GM19468 (cell line): Measurements from ENCODE around the gene PRDM11.

ENCODE experiments used
- ATAC-seq: cut with Tn5 transposase; IDR thresholded peaks from one replicate; pipeline ENCODE4 v1.9.1; 2021; ENCODE audit warnings: mild to moderate bottlenecking, moderate library complexity, moderate number of reproducible peaks; ENCODE audit not compliant: unreplicated experiment; ENCODE audit errors: extremely low read depth

PRDM11 gene

DNA sequence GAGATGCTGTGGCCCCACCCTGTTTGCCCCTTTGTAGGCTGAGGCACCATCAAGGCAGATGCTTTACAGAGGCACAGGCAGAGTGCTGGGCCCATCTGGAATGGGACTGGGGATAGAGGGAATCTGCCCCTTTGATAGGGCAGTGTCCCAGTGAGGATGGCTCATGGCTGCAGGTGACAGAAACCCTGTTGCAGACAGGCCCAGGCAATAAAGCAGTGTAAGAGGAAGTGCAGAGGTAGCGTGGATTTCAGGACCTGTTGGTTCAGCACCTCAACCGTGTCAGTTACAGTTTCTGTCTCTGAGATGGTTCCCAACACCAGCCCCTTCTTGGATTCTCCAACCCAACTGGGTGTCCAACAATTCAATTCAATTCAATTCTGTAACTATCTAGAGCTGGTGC is 25.1 kb downstream of the PRDM11 start:
- no peak for ATAC-seq

DNA sequence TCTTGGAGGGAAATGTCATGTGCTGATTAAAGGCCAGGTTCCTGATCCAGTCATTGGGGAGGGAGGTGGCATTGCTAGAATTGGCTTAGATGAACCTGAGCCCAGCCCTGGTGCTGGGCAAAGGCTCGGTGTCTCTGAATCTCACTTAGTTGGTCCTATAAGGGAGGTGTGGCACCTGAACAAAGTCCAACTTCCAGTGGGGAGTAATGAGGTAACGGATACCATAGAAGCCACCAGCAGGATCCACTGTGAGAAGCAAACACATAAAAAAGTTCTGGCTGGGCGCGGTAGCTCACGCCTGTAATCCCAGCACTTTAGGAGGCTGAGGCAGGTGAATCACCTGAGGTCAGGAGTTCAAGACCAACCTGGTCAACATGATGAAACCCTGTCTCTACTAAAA is 26.6 kb downstream of the PRDM11 start:
- ATAC-seq, result no peak

DNA sequence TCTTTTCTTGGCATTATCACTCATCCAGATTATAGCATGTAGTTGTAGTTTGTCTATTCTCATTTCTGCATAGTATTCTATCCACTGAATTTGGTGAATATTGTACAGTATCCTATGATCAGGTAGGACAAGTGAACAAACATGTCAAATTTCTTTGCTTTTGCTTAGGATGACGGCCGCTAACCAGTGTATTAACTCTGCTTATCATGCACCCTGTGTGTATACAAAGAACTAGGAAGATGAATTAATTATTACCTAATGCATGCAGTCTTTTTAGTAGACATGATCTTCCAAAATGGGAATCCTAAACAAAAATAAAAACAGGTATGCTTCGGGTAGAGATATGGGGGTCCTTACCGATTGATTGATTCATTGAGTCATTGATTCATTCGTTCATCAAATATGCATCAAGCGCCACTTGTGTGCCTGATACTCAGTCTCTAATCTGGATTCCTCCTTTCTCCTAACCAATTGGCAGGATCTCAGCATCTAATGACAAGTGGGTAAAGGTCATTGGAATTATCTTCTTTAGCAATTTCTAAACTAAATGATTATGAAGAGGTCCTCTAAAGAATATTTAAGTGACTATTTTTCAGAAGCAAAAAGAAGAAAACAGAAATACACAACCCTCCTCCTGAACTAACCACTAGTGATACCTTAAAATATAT is 27.9 kb downstream of the PRDM11 start:
- ATAC-seq, result no peak

DNA sequence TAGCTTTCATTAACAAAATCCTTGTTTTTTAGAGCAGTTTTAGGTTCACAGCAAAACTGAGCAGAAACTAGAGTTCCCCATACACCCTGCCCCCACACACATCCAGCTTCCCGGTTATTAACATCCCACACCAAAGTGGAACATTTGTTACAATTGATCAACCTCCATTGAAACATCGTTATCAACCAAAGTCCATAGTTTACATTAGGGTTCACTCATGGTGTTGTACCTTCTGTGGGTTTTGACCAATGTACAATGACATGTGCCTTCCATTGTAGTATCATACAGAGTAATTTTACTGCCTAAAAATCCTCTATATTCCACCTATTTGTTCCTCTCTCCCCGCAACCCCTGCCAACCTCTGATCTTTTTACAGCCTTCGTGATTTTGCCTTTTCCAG is 28.5 kb downstream of the PRDM11 start:
- no peak for ATAC-seq

DNA sequence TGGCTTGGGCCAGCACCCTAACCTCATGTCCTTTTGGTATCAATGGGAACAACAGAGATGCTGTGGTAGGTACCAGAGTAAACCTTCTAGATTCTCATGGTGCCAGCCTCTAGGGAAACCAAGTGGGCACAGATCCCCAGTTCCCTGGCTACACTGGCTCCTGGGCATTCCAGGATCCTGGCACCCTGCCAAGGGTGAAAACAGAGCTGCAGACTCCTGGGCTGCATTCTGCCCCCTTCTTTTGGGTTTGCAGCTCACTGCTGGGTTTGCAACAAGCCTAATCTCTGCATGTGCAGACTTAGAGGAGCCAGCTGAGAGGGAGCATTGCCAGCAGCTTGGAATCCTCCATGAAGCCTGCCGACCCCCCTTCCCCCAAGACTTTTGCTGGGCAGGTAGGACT is 30.6 kb downstream of the PRDM11 start:
- no peak for ATAC-seq

DNA sequence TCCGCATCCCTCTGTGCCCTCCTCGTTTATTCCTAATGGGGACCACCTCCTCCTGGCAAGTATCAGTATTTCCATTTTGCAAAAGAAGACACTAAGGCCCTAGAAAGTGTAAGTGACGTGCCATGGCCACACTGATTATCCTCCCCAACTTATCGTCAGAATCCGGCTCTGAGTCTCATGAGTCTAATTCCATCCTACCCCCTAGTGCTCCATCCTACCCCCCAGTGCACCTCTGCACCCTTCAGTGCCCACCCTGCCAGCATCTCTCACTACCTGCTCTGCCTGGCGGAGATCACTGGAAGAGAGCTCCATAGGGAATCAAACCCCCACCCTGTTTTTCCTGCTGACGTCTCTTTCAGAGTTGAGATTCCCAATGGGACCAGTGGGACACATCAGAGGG is 31.8 kb downstream of the PRDM11 start:
- no peak for ATAC-seq

DNA sequence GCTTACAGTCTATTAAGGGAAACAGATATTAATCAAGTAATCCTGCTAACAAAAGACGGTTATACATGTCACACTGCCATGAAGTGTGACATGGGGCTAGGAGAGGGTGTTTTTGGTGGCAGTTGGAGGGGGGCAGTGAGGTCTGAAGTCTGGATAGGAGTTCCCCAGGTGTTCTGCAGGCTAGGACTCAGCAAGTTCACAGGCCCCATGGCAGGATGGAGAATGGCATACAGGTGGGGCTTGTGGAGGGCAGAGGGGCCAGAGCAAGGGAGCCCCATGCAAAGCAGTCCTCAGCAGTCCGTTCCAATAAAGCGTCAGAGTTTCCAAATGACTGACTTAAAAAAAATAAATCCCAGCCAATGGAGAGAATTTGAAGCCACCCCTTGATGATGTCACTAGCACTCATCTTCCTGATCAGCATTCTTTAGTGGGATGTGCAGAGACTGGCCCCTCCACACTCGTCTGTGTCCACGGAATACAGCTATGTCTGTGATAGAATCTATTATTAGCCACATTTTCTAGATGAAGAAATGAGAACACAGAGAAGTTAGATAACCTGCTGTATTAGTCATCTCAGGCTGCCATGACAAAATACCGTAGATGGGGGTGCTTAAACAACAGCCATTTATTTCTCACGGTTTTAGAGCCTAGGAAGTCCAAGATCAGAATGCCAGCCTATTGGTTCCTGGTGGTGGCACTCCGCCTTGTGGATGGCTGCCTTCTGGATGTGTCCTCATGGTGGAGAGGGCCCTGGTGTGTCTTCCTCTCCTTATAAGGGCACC is 32.6 kb downstream of the PRDM11 start:
- ATAC-seq, result no peak

DNA sequence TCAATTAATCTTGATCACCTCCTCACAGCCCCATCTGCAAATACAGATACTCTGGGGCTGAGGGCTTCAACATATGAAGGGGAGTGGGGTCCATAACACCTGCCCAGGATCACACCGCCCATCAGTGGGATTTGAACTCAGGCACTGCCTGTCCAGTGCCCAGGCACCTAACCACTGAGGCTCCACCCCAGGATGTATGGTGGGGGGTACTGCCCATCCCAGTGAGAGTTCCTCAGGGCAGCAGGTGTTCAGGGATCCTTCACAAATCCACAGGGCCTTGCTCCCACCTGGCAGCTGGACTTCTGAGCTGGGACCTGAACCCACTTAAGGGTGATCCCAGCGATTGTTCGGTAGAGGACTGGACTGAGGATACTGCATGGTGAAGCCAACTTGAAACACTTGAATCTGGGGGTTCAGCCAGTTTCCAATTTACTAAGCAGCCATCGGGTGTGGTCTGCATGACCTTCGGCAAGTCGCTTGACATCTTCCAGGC is 33.3 kb downstream of the PRDM11 start:
- no peak for ATAC-seq

DNA sequence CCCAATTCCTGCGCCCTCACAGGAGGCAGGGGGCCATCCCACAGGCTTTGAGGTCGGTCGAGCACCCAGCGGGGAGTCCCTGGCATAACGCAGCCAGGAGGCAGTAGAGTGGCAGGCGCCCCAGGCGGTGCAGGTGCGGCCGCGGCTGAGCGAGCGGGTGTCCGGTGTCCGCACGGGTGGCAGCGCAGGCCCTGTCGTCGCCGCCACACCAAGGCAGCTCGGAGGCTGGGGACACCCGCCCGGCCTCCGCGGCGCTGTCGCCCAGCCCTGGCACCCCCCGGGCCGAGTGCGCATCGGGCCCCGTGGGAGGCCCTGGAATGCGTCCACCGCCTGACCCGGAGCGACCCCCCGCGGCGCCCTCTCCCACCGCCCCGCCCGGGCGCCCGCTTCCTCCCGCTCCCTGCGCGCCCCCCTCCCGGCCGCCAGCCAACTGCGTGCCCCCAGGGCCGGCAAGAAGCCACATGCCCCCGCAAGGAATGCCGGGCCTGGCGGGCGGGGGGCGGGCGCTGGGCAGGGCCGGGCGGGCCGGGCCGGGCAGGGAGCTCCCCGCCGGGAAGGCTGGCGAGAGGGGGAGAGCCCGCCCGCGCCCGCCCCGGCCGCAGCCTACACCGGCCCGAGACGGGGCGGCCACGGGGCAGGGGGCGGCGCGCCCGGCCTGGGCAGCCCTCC is 33.9 kb downstream of the PRDM11 start:
- ATAC-seq, result no peak

DNA sequence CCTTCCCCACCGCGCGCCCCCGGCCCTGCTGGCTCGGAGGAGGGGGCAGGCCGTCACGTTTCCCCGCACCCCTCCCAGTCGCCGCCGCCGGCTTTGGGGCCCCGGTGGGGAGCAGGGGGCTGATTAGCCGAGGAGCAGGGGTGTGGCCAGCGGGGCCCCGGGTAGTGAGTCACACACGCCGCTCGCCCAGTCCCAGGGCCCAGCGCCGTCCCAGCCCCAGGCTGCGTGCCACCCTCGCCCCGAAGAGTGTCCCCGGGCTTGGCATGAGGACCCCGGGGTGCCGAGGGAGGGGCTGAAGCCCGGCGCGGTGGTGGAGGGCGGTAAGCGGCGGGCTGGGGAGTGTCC is 34.4 kb downstream of the PRDM11 start:
- no peak for ATAC-seq

DNA sequence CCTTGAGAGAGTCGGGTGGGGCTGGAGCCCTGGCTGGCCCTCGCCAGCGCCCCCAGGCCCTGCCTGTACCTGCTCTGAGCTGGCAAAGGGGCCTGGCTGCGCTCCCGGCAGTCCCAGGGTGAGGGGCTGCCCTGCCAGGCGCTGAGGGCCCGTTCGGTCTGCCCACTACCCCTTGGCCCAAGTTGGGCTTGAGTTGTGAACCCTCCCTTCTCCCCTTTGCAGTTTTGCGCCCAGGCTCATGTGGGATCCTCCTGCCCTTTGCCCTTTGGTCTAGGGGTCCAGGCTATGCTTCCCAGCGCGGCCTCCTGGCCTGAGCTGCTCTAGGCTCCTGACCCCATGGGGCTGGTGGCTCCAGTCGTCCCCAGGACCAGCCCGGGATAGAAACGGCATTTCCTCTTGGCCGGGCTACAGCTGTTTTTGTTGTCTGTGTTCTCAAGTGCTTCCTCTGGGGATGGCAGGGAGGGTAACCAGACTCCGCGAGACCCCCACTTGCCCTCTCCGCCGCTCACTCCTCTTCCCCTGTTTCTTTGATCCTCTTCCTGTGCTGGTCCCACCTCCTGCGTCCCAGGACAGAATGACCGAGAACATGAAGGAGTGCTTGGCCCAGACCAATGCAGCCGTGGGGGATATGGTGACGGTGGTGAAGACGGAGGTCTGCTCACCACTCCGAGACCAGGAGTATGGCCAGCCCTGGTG is 34.9 kb downstream of the PRDM11 start:
- ATAC-seq, result no peak

DNA sequence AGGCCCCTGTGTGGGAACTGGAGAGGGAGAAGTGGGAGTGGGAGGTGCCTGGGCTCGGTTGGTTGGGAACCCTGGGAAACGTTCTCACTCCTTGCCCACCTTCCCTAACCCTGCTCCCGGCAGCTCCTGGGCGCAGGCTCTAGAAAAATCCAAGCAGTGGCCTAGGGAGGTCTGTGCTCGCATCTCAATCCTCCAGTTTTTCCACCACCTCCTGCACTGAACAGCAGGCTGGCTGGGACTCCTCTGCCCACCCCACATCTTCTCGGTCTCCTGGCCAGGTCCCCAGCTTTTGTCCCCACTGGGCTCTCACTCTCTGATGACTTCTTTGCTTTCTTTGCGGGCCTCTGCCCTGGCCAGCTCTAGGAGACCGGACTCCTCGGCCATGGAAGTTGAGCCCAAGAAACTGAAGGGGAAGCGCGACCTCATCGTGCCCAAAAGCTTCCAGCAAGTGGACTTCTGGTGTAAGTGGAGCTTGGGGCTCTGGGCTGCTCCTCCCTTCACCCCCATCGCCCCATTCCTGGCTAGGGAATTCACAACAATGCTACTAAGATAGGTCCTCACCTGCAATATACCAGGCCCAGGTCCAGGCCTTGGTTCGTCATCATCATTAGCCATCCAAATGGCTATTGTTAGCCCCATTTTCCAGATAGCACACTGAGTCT is 35.6 kb downstream of the PRDM11 start:
- no peak for ATAC-seq

DNA sequence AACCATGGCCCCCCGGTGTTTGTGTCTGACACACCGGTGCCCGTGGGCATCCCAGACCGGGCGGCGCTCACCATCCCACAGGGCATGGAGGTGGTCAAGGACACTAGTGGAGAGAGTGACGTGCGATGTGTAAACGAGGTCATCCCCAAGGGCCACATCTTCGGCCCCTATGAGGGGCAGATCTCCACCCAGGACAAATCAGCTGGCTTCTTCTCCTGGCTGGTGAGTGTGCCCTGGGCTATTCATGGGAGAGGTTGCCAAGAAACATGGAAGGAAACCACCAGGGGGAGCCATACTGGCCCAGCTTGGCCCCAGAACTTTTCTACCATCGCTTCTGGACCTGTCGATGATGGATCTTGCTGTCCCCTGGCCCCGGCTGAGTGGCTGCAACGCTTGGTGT is 36.5 kb downstream of the PRDM11 start:
- ATAC-seq, result no peak

DNA sequence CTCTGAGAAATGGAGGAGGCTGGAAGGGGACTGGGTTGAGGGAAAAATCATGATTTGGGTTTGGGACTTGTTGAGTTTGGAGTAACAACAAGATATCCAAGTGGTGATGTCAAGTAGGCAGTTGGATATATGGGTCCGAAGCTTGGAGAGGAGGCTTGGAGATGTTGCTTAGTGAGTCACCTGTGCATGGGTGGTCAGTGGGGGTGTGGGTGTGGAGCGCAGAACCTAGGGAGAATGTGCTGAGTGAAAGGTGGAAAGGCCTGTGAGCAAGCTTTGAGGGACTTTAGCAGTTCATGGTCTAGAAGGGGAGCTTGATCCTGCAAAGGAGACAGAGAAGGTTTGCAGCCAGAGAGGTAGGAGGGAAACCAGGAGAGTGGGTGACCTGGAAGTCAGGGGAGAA is 38.2 kb downstream of the PRDM11 start:
- no peak for ATAC-seq

DNA sequence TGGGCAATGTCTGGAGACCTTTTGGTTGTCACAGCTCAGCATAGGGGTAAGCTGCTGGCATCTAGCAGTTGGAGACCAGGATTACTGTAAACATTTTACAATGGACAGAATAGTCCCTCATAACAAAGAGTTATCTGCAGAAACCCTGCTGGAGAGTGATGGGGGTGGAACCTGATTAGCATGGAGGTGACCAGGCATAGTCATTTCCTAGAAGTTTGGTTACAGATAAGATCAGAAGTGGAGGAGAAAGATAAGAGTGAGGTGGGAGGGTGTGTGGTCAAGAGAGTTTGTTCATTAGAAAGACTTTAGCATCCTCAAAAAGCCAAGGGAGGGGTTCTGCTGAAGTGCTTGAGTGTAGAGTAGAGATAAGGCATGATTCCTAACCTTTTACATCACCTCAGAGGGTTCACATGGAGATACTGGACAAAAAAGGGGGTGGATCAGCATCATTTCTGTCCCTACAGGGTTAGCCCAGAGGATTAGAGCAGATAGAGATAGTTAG is 38.8 kb downstream of the PRDM11 start:
- ATAC-seq, result no peak

DNA sequence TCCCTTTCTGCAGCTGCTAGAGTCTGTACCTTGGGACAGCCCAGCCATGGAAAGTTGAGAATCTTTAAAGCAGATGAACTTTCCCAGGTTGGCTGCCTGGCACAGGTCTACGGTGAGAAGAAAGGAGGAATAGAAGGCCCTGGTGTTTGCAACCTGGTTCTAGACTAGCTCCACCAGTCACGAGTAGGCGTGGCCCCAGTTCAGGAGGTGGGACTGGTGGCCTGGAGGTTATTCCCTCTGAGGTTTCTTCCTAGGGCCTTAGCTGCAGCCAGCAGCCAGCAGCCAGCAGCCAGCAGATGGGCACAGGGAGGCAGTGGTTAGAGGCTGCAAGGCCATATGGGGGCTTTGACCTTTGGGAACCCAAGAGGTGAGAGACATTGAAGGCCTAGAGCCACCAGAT is 40.9 kb downstream of the PRDM11 start:
- no peak for ATAC-seq

DNA sequence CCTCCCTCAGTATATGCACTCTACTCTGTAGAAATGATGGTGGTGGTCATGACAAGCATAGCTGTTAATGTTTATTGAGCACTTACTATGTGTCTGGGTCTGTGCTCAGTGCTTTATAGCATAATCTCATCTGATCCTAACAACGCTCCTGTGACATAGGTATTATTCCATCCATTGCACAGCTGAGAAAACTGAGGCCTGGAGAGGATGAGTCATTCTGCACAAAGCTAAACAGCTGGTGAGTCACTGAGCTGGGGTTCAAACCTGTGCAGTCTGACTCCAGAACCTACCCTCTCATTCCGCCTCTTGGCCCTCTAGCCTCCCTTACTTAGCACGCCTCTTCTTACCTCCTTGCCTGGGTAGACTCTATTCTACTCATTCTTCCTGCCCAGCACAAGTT is 41.7 kb downstream of the PRDM11 start:
- ATAC-seq, result no peak

DNA sequence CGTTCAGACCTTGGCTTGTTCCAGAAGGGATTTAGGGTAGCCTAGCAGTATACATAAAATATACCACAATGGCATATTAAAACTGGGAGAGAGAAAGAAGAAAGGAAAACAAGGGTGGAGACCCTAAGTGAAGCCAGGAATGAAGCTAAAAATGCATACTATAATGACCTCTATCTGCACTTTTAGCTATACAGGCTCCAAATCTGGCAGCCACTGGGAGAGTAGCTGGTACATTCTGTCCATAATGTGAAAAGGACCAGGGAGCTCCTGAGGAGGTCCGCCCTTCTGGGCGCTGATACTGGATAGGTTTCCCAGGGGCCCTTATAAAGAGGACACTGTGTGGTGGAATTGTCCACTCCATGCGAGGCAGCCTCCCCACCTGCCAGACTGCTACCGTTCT is 42.8 kb downstream of the PRDM11 start:
- no peak for ATAC-seq

DNA sequence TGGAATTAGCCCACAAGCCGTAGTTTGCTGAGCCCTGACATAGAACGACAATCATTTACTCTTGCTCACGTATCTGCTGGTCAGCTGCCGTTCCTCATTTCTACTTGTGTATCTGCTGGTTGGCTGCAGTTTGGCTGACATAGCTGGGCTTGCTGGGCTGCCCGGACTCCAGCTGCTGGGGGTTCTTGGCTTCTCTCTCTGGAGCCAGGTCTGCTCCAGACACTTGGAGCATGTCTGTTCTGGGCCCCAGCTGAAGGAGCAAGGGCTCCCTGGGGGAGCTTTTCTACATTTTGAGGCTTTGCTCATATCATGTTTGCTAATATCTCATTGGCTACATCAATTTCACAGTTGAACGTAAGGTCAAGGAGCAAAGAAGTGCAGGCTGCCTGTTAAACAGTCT is 47.3 kb downstream of the PRDM11 start:
- ATAC-seq, result no peak

DNA sequence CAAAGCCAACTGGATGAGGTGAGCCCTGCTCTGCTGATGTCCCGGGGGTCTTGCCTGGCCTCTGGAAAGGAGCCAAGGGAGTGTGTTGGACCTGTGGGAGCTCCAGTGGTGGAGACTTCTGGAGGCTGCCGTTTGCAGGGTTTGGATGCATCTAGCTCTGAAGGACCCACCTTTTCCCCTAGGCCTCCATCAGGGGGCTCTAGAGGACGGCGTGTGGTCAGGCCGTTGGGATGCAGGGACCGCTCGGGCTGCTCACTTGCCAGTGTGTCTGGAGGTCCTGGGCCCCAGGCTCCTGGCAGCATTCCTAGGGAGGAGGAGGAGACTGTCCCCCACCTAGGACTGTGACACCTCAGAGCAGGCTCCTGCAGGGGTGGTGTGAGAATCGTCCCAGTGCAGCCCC is 58.3 kb downstream of the PRDM11 start:
- ATAC-seq, result no peak
